ENCODE data around the gene WDFY2. TPM values are rescaled to one million over a fixed set of nuclear protein-coding genes. Genes with fewer than 3 reads are reported as not detected.

WDFY2 gene
- total and polyA plus RNA-seq, 2 experiments from 2014 or later, result 11.4 to 24.0 TPM

DNA sequence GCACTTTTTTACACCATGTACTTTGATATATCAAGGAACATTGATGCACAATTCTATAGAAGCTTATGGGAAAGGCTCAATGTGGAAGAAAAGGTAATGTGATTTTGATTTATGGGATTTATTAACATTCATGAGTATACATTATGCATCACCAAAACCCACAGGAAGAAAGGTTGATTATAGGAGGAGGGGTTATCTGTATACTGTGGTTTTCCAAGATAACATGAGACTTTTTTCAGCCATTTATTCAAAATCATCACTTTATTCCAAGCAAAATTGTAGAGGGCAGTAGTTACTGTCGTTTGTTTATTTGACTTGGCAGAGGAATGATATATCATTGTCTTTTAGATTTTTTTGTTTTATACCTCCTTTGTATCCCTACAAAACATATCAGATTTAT lies 54.9 kb downstream of the WDFY2 start:
- no peaks in the 10 kb centered on the region for H3K9me2 ChIP-seq (ENCODE audit: insufficient read depth)
- no peak overlapping the region for H2AFZ ChIP-seq
- Mint-ChIP-seq H3K36me3 (ENCODE audit: low read depth) (peaks cover 9% of the 10 kb centered on the region; the same call in 2 of the 3 replicates), H3K27me3 (ENCODE audit: insufficient read depth, low read depth, poor library complexity) (peaks cover 3% of the 10 kb centered on the region), H3K27ac (0 out of 2 replicates have a peak overlapping the region, but pooled peaks have one; percentile 41), H3K9me3 (no peaks in the 10 kb centered on the region; the same call in 2 of the 3 replicates), H3K4me1 (peaks cover 63% of the 10 kb centered on the region), H3K4me3 (no peak overlapping the region)
- H3K27ac ChIP-seq (ENCODE audit: low read depth), result no peak overlapping the region
- TF ChIP-seq, protein P1, sequence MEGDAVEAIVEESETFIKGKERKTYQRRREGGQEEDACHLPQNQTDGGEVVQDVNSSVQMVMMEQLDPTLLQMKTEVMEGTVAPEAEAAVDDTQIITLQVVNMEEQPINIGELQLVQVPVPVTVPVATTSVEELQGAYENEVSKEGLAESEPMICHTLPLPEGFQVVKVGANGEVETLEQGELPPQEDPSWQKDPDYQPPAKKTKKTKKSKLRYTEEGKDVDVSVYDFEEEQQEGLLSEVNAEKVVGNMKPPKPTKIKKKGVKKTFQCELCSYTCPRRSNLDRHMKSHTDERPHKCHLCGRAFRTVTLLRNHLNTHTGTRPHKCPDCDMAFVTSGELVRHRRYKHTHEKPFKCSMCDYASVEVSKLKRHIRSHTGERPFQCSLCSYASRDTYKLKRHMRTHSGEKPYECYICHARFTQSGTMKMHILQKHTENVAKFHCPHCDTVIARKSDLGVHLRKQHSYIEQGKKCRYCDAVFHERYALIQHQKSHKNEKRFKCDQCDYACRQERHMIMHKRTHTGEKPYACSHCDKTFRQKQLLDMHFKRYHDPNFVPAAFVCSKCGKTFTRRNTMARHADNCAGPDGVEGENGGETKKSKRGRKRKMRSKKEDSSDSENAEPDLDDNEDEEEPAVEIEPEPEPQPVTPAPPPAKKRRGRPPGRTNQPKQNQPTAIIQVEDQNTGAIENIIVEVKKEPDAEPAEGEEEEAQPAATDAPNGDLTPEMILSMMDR (conservative IDR thresholded peaks at IDR 0.05; ENCODE audit: low read depth in 2 of 2), result no peak
- no peak for TF ChIP-seq STAT1 (IDR thresholded peaks at IDR 0.05; ENCODE audit: unreplicated experiment)
- no peak for TF ChIP-seq NANOG (IDR thresholded peaks at IDR 0.05; ENCODE audit: borderline replicate concordance)
- TF ChIP-seq EZH2 (IDR thresholded peaks at IDR 0.05; ENCODE audit: low read depth, unreplicated experiment), result no peak
- TF ChIP-seq ZNF114 (CRISPR knock-in tag; IDR thresholded peaks at IDR 0.05), result no peak
- TF ChIP-seq ZNF462 (CRISPR knock-in tag; IDR thresholded peaks at IDR 0.05), result no peak
- no peak for TF ChIP-seq POLR2AphosphoS5 (IDR thresholded peaks at IDR 0.05; ENCODE audit: low read depth)
- no peak for TF ChIP-seq JUNB (IDR thresholded peaks at IDR 0.05; ENCODE audit: unreplicated experiment)
- TF ChIP-seq ZNF331 (CRISPR knock-in tag; IDR thresholded peaks at IDR 0.05; ENCODE audit: low read depth), result no peak
- TF ChIP-seq, protein P2, sequence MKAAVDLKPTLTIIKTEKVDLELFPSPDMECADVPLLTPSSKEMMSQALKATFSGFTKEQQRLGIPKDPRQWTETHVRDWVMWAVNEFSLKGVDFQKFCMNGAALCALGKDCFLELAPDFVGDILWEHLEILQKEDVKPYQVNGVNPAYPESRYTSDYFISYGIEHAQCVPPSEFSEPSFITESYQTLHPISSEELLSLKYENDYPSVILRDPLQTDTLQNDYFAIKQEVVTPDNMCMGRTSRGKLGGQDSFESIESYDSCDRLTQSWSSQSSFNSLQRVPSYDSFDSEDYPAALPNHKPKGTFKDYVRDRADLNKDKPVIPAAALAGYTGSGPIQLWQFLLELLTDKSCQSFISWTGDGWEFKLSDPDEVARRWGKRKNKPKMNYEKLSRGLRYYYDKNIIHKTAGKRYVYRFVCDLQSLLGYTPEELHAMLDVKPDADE (IDR thresholded peaks at IDR 0.05), result no peak
- no peak for TF ChIP-seq EZH2phosphoT487 (IDR thresholded peaks at IDR 0.05; ENCODE audit: unreplicated experiment)
- TF ChIP-seq, protein P3, sequence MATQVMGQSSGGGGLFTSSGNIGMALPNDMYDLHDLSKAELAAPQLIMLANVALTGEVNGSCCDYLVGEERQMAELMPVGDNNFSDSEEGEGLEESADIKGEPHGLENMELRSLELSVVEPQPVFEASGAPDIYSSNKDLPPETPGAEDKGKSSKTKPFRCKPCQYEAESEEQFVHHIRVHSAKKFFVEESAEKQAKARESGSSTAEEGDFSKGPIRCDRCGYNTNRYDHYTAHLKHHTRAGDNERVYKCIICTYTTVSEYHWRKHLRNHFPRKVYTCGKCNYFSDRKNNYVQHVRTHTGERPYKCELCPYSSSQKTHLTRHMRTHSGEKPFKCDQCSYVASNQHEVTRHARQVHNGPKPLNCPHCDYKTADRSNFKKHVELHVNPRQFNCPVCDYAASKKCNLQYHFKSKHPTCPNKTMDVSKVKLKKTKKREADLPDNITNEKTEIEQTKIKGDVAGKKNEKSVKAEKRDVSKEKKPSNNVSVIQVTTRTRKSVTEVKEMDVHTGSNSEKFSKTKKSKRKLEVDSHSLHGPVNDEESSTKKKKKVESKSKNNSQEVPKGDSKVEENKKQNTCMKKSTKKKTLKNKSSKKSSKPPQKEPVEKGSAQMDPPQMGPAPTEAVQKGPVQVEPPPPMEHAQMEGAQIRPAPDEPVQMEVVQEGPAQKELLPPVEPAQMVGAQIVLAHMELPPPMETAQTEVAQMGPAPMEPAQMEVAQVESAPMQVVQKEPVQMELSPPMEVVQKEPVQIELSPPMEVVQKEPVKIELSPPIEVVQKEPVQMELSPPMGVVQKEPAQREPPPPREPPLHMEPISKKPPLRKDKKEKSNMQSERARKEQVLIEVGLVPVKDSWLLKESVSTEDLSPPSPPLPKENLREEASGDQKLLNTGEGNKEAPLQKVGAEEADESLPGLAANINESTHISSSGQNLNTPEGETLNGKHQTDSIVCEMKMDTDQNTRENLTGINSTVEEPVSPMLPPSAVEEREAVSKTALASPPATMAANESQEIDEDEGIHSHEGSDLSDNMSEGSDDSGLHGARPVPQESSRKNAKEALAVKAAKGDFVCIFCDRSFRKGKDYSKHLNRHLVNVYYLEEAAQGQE (IDR thresholded peaks at IDR 0.05; ENCODE audit: unreplicated experiment), result no peak
- TF ChIP-seq CREB1 (CRISPR knock-in tag; IDR thresholded peaks at IDR 0.05; ENCODE audit: low read depth), result no peak
- no peak overlapping the region for H3K4me3 ChIP-seq
- ATAC-seq, result no peak
- H3F3A ChIP-seq (replicated peaks; ENCODE audit: low read depth), result no peaks in the 10 kb centered on the region
- H3K36me3 ChIP-seq (ENCODE audit: insufficient read depth), result no peaks in the 10 kb centered on the region
- no peaks in the 10 kb centered on the region for H4K20me1 ChIP-seq (replicated peaks; ENCODE audit: insufficient read depth)
- H3K4me2 ChIP-seq, result peak overlapping the region; percentile 64
- peaks cover 96% of the 10 kb centered on the region for H3K79me2 ChIP-seq (replicated peaks; ENCODE audit: insufficient read depth)
- DNase-seq (ENCODE audit: low spot score), result no peak
- H3K4me1 ChIP-seq (ENCODE audit: insufficient read depth), result peaks cover 64% of the 10 kb centered on the region
- H3K27me3 ChIP-seq (ENCODE audit: insufficient read depth), result no peaks in the 10 kb centered on the region
